Testis (tissue), 2 donors: ENCODE results near the gene KCNC2.

Experiments used
- CTCF ChIP-seq, 3 experiments: fragments of 450-650 bp in 2 of 3; fragments of 200-600 bp in 1 of 3; sonication (generic) in 1 of 3; IDR thresholded peaks; one replicate each; pipeline ENCODE4 v1.5.1; 2016 to 2019; ENCODE audit warnings: antibody characterized with exemption in 3 of 3, mild to moderate bottlenecking in 2 of 3, moderate library complexity in 1 of 3
- POLR2A ChIP-seq: fragments of 450-650 bp; IDR thresholded peaks from one replicate; pipeline ENCODE4 v1.6.1; 2017; ENCODE audit warnings: antibody characterized with exemption, mild to moderate bottlenecking, moderate library complexity

- TF ChIP-seq CTCF (IDR thresholded peaks at IDR 0.05) (no peak), POLR2A (no peak)
These were observed 70.4 kb downstream of the KCNC2 start for GRCh38 chr12:75139196-75139595.
